ENCODE results near the gene SCN10A.

The SCN10A gene

GRCh38 chr3:38689346-38689745 lies 126.7 kb downstream of the SCN10A start:
- no peak for TF ChIP-seq ZFP30 (CRISPR knock-in tag; IDR thresholded peaks at IDR 0.05)
- ATAC-seq: no peak

DNA sequence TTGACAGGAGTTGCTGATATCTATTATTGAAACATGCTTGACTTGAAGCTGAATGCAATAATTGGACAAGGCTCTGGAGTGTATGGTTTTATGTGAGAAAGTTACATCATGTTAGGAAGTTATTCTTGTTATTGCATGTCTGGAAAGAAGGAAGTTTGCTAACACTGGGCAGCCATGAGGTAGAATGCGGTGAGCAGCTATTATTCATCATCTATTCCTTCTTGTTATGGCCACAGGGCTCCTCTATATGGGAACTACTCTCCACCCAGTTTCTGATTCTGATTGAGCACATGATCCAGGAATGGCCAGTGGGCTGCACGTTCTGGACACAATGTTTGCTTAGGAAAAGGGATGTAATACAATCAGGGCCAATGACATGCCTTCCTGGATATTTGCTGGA lies 128.7 kb downstream of the SCN10A start:
- ATAC-seq: no peak
- no peak for TF ChIP-seq ESRRG (CRISPR knock-in tag; IDR thresholded peaks at IDR 0.05)
- no peak for TF ChIP-seq ZNF565 (CRISPR knock-in tag; conservative IDR thresholded peaks at IDR 0.05; ENCODE audit: low read depth)
- TF ChIP-seq PPARA (CRISPR knock-in tag; IDR thresholded peaks at IDR 0.05; ENCODE audit: borderline replicate concordance): no peak
- TF ChIP-seq CREB5 (CRISPR knock-in tag; IDR thresholded peaks at IDR 0.05; ENCODE audit: low read depth): no peak
- no peak for TF ChIP-seq BACH2 (CRISPR knock-in tag; IDR thresholded peaks at IDR 0.05; ENCODE audit: borderline replicate concordance)
- TF ChIP-seq, protein P1, sequence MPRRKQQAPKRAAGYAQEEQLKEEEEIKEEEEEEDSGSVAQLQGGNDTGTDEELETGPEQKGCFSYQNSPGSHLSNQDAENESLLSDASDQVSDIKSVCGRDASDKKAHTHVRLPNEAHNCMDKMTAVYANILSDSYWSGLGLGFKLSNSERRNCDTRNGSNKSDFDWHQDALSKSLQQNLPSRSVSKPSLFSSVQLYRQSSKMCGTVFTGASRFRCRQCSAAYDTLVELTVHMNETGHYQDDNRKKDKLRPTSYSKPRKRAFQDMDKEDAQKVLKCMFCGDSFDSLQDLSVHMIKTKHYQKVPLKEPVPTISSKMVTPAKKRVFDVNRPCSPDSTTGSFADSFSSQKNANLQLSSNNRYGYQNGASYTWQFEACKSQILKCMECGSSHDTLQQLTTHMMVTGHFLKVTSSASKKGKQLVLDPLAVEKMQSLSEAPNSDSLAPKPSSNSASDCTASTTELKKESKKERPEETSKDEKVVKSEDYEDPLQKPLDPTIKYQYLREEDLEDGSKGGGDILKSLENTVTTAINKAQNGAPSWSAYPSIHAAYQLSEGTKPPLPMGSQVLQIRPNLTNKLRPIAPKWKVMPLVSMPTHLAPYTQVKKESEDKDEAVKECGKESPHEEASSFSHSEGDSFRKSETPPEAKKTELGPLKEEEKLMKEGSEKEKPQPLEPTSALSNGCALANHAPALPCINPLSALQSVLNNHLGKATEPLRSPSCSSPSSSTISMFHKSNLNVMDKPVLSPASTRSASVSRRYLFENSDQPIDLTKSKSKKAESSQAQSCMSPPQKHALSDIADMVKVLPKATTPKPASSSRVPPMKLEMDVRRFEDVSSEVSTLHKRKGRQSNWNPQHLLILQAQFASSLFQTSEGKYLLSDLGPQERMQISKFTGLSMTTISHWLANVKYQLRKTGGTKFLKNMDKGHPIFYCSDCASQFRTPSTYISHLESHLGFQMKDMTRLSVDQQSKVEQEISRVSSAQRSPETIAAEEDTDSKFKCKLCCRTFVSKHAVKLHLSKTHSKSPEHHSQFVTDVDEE (CRISPR knock-in tag; IDR thresholded peaks at IDR 0.05): no peak
- TF ChIP-seq, protein P2, sequence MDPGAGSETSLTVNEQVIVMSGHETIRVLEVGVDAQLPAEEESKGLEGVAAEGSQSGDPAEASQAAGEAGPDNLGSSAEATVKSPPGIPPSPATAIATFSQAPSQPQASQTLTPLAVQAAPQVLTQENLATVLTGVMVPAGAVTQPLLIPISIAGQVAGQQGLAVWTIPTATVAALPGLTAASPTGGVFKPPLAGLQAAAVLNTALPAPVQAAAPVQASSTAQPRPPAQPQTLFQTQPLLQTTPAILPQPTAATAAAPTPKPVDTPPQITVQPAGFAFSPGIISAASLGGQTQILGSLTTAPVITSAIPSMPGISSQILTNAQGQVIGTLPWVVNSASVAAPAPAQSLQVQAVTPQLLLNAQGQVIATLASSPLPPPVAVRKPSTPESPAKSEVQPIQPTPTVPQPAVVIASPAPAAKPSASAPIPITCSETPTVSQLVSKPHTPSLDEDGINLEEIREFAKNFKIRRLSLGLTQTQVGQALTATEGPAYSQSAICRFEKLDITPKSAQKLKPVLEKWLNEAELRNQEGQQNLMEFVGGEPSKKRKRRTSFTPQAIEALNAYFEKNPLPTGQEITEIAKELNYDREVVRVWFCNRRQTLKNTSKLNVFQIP (CRISPR knock-in tag; IDR thresholded peaks at IDR 0.05; ENCODE audit: borderline replicate concordance, low read depth): no peak
- no peak for TF ChIP-seq RARB (CRISPR knock-in tag; IDR thresholded peaks at IDR 0.05)

DNA sequence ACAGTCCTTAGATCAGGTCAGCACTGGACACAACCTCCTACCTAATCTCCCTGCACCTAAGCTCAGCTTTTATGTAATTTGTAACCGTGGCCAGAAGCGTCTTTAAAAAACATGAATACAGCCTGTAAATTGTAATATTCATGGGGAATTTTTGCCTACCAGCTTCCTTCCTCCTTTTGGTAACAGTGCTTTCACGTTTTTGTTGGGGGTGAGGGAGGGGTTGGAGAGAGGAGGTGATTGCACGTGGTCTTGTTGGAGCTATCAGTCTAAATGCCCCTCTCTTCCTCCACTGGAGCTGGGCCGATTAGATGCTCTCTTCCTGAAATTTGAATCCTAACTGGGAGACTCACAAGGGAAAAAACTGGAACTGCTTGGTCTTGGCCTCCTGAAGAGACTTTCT lies 131.5 kb downstream of the SCN10A start:
- no peak for ATAC-seq
- TF ChIP-seq TCF4 (CRISPR knock-in tag; IDR thresholded peaks at IDR 0.05; ENCODE audit: borderline replicate concordance): no peak

- TF ChIP-seq, protein P1 (CRISPR knock-in tag; IDR thresholded peaks at IDR 0.05): no peak
- TF ChIP-seq, protein P2 (CRISPR knock-in tag; IDR thresholded peaks at IDR 0.05; ENCODE audit: borderline replicate concordance, low read depth): no peak
- TF ChIP-seq ISL1 (CRISPR knock-in tag; IDR thresholded peaks at IDR 0.05) (no peak), RARB (CRISPR knock-in tag; IDR thresholded peaks at IDR 0.05) (no peak), ARNTL (CRISPR knock-in tag; IDR thresholded peaks at IDR 0.05; ENCODE audit: borderline replicate concordance, low read depth) (no peak), GLIS3 (CRISPR knock-in tag; IDR thresholded peaks at IDR 0.05) (no peak), CREB5 (CRISPR knock-in tag; IDR thresholded peaks at IDR 0.05; ENCODE audit: low read depth) (no peak), TOX (CRISPR knock-in tag; IDR thresholded peaks at IDR 0.05; ENCODE audit: borderline replicate concordance) (no peak), ZC3H10 (CRISPR knock-in tag; IDR thresholded peaks at IDR 0.05) (no peak), ZFP3 (CRISPR knock-in tag; IDR thresholded peaks at IDR 0.05) (no peak), CSDC2 (CRISPR knock-in tag; IDR thresholded peaks at IDR 0.05) (no peak), PPARA (CRISPR knock-in tag; IDR thresholded peaks at IDR 0.05; ENCODE audit: borderline replicate concordance) (no peak), BACH2 (CRISPR knock-in tag; IDR thresholded peaks at IDR 0.05; ENCODE audit: borderline replicate concordance) (no peak), PATZ1 (CRISPR knock-in tag; IDR thresholded peaks at IDR 0.05; ENCODE audit: borderline replicate concordance) (no peak), OSR1 (CRISPR knock-in tag; IDR thresholded peaks at IDR 0.05) (no peak), ZFP30 (CRISPR knock-in tag; IDR thresholded peaks at IDR 0.05) (no peak), TCF4 (CRISPR knock-in tag; IDR thresholded peaks at IDR 0.05; ENCODE audit: borderline replicate concordance) (no peak)
- no peak for ATAC-seq
Measured at GRCh38 chr3:38669668-38670067, 146.3 kb downstream of the SCN10A start.

Data from SK-N-SH treated with all-trans-retinoic acid at 6 μM for 48 hours (cell line).